ENCODE data around the gene CPXM2.

Gene CPXM2

GRCh38 chr10:123843835-123844234, 47.8 kb downstream of the CPXM2 start:
- no peak for DNase-seq (ENCODE audit: low read depth in 2 of 2)
- TF ChIP-seq CTCF (IDR thresholded peaks at IDR 0.05; ENCODE audit: low read depth, low read length) = no peak
- no peak overlapping the region for H3K4me3 ChIP-seq (replicated peaks in 1 of 2; ENCODE audit: low read depth in 2 of 2, low read length in 2 of 2)

- no peak for DNase-seq (ENCODE audit: low read depth in 2 of 2)
- no peak overlapping the region for H3K4me3 ChIP-seq (replicated peaks in 1 of 2; ENCODE audit: low read depth in 2 of 2, low read length in 2 of 2)
- TF ChIP-seq CTCF (IDR thresholded peaks at IDR 0.05; ENCODE audit: low read depth, low read length) = no peak
These were observed 48.8 kb downstream of the CPXM2 start for GRCh38 chr10:123842692-123843385.

GRCh38 chr10:123841560-123841959, 50.0 kb downstream of the CPXM2 start:
- H3K4me3 ChIP-seq (replicated peaks in 1 of 2; ENCODE audit: low read depth in 2 of 2, low read length in 2 of 2) = no peak overlapping the region
- TF ChIP-seq CTCF (IDR thresholded peaks at IDR 0.05; ENCODE audit: low read depth, low read length) = no peak
- no peak for DNase-seq (ENCODE audit: low read depth in 2 of 2)

GRCh38 chr10:123841115-123841514, 50.5 kb downstream of the CPXM2 start:
- DNase-seq (ENCODE audit: low read depth in 2 of 2) = no peak
- TF ChIP-seq CTCF (IDR thresholded peaks at IDR 0.05; ENCODE audit: low read depth, low read length) = no peak
- H3K4me3 ChIP-seq (replicated peaks in 1 of 2; ENCODE audit: low read depth in 2 of 2, low read length in 2 of 2) = no peak overlapping the region

- DNase-seq (ENCODE audit: low read depth in 2 of 2) = no peak
- H3K4me3 ChIP-seq (replicated peaks in 1 of 2; ENCODE audit: low read depth in 2 of 2, low read length in 2 of 2) = no peak overlapping the region
- no peak for TF ChIP-seq CTCF (IDR thresholded peaks at IDR 0.05; ENCODE audit: low read depth, low read length)
These were observed 50.9 kb downstream of the CPXM2 start for GRCh38 chr10:123840714-123841113.

- no peak overlapping the region for H3K4me3 ChIP-seq (replicated peaks in 1 of 2; ENCODE audit: low read depth in 2 of 2, low read length in 2 of 2)
- TF ChIP-seq CTCF (IDR thresholded peaks at IDR 0.05; ENCODE audit: low read depth, low read length) = no peak
- no peak for DNase-seq (ENCODE audit: low read depth in 2 of 2)
These were observed 52.9 kb downstream of the CPXM2 start for GRCh38 chr10:123838596-123839310.

Data from cardiac fibroblast (primary cell).